WERI-Rb-1 (cell line): ENCODE results near the gene LRRC70.

ENCODE experiments used
- DNase-seq: peaks from one replicate; pipeline ENCODE4 v3.0.0-alpha.2; 2020
- H3K27ac ChIP-seq: fragments of 250-450 bp; sonication (Bioruptor Pico); 2 replicates; pipeline ENCODE4 v1.5.1; 2020; ENCODE audit warnings: mild to moderate bottlenecking, moderate library complexity
- H3K27me3 ChIP-seq: fragments of 250-450 bp; sonication (Bioruptor Pico); 2 replicates; pipeline ENCODE4 v1.5.1; 2021; ENCODE audit warnings: mild to moderate bottlenecking, low read depth, moderate library complexity; ENCODE audit not compliant: insufficient read depth, severe bottlenecking
- H3K36me3 ChIP-seq: fragments of 250-450 bp; sonication (Bioruptor Pico); 2 replicates; pipeline ENCODE4 v1.5.1; 2020; ENCODE audit warnings: mild to moderate bottlenecking, moderate library complexity
- H3K4me3 ChIP-seq: 2 replicates; pipeline ENCODE4 v1.5.1; 2011; ENCODE audit warnings: low read depth, mild to moderate bottlenecking, control low read depth, low read length
- H3K9me3 ChIP-seq: fragments of 250-450 bp; sonication (Bioruptor Pico); 2 replicates; pipeline ENCODE4 v1.5.1; 2021; ENCODE audit warnings: mild to moderate bottlenecking, moderate library complexity; ENCODE audit not compliant: severe bottlenecking
- TF ChIP-seq, protein P1 (sequence below): IDR thresholded peaks from 2 replicates; pipeline ENCODE4 v1.5.1; 2011; ENCODE audit warnings: low read depth, mild to moderate bottlenecking, control low read depth, inconsistent platforms, low read length

The LRRC70 gene

DNA sequence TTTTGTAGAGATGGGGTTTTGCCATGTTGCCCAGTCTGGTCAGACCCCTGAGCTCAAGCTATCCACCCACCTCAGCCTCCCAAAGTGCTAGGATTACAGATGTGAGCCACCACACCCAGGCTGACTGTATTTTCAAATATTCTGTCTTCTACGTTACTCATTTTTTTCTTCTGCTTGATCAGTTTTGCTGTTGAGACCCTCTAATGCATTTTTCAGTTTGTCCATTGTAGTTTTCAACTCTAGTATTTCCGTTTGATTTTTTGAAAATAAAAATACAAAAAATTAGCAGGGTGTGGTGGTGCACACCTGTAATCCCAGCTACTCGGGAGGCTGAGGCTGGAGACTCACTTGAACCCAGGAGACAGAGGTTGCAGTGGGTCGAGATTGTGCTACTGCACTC is 10.5 kb upstream of the LRRC70 start:
- H3K4me3 ChIP-seq: no peak overlapping the region
- no peak for DNase-seq
- H3K9me3 ChIP-seq: peaks cover 7% of the 10 kb centered on the region
- H3K27ac ChIP-seq: no peak overlapping the region
- H3K27me3 ChIP-seq: no peaks in the 10 kb centered on the region
- TF ChIP-seq, protein P1, sequence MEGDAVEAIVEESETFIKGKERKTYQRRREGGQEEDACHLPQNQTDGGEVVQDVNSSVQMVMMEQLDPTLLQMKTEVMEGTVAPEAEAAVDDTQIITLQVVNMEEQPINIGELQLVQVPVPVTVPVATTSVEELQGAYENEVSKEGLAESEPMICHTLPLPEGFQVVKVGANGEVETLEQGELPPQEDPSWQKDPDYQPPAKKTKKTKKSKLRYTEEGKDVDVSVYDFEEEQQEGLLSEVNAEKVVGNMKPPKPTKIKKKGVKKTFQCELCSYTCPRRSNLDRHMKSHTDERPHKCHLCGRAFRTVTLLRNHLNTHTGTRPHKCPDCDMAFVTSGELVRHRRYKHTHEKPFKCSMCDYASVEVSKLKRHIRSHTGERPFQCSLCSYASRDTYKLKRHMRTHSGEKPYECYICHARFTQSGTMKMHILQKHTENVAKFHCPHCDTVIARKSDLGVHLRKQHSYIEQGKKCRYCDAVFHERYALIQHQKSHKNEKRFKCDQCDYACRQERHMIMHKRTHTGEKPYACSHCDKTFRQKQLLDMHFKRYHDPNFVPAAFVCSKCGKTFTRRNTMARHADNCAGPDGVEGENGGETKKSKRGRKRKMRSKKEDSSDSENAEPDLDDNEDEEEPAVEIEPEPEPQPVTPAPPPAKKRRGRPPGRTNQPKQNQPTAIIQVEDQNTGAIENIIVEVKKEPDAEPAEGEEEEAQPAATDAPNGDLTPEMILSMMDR: no peak
- H3K36me3 ChIP-seq: peaks cover 9% of the 10 kb centered on the region

DNA sequence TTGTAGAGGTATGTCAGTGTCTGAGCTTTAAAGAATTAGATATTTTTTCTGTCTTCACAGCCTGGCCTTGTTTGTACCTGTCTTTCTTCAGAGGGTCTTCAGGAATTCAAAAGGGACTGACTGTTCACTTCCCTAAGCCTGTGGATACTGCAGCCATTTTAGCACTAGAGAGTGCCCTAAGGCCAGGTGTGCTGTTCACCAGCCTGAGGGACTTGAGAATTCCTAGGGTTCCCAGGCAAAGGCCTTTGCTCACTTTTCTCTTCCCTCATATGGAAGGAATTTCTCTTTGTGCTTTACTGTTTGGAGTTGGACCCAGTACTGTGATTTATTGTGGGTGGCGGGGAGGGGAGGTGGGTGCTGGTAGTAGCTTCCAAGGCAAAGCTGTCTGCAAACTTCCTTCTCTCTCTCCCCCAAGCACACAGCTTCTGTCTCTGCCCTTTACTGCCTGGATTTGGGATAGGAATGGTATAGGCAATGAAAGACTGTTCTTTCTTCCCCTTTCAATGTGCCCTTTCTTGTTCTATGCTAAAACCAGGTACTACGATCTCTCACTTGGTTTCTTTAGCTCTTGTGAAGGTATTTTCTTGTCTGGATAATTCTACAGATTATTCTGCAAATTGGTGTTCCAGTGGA is 9.7 kb upstream of the LRRC70 start:
- Histone ChIP-seq H3K4me3 (no peak overlapping the region), H3K27me3 (no peaks in the 10 kb centered on the region), H3K27ac (no peak overlapping the region), H3K9me3 (peaks cover 7% of the 10 kb centered on the region), H3K36me3 (peaks cover 9% of the 10 kb centered on the region)
- DNase-seq: no peak
- TF ChIP-seq, protein P1: no peak

DNA sequence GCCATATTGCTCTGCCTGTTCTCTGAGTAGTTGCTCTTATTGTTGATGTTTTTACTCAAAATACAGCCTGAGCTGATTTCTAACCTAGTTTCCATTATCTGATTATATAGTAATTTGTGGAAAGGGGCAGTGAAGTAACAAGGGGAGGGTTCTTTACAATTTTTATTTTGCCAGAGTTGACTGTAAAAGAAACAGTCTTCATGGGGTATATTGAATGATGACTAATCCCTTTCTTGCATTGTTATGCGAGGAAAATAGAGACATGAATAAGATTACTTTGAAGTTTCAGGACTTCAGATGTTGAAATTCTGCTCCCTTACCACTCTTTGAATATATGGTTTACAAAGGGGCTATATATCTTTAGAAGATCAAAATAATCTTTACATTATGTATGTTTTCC is 9.1 kb upstream of the LRRC70 start:
- Histone ChIP-seq H3K36me3 (peaks cover 9% of the 10 kb centered on the region), H3K9me3 (peaks cover 7% of the 10 kb centered on the region), H3K4me3 (no peak overlapping the region), H3K27ac (no peak overlapping the region), H3K27me3 (no peaks in the 10 kb centered on the region)
- no peak for DNase-seq
- TF ChIP-seq, protein P1: no peak

DNA sequence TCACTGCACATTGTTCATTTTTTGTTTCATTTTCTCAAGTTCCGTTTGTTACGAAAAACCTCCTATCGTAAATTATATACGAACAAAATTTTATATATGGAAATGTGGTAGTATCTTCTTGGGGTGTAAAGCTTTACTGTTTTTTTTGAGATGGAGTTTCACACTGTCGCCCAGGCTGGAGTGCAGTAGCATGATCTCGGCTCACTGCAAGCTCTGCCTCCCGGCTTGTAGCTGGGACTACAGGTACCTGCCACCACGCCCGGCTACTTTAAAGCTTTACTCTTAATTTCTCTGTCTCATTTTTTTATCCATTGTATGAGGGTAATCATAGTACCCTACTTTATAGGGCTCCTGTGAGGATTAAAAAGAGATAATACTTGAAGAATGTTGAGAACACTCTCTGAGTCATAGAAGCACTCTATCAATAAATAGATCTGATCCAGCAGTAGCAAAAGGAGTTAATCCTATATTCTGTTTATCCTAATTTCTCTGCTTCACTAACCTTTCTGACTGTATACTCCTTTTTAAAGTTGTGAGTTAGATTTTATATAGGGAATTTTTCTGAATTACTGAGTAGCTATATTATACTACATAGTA is 5.6 kb upstream of the LRRC70 start:
- TF ChIP-seq, protein P1: no peak
- no peak for DNase-seq

DNA sequence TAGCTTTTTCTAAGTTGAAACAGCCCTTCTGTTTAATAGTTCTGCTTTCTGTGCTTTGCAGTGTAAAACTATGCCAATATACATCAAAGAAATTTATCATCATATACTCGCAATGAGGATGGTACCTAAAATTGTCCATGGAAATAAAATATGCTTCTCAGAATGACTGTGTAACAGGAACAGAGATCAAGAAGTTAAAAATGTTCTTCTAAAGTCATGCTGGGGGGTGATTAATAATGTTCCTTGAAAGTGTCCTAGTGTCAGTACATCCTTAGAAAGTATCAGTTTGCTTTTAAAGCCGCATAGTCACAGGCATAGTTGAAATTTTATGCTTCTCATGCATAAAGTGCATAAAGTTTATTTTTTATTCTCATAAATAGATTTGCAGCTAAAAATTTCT is 4.0 kb upstream of the LRRC70 start:
- Histone ChIP-seq H3K27ac (no peak overlapping the region), H3K27me3 (no peaks in the 10 kb centered on the region), H3K36me3 (no peaks in the 10 kb centered on the region), H3K4me3 (no peak overlapping the region), H3K9me3 (no peaks in the 10 kb centered on the region)
- DNase-seq: no peak
- TF ChIP-seq, protein P1: no peak

More for the DNA sequence above, 5.6 kb upstream of the LRRC70 start:
- Histone ChIP-seq H3K27me3 (no peaks in the 10 kb centered on the region), H3K27ac (no peak overlapping the region), H3K9me3 (peaks cover 3% of the 10 kb centered on the region), H3K4me3 (no peak overlapping the region), H3K36me3 (peaks cover 1% of the 10 kb centered on the region; the same call in 1 of the 2 replicates)

DNA sequence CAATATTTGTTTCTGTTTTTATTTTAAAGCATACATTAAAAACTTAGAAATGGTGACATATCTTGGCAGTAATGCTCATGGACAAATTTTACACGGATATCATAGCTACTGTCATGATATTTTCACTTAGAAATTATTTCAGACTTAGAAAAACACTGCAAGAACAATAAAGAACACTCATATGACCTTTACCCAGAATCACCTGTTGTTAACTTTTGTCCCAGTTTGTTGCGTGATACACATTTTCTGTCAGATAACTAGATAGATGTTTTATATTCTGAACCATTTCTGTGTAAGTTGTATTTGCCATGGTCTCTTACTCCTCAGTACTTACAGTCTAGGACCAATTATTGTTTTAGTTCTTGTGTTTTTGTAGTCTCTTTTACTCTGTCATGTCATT is 3.6 kb upstream of the LRRC70 start:
- Histone ChIP-seq H3K4me3 (no peak overlapping the region), H3K27ac (no peak overlapping the region), H3K27me3 (no peaks in the 10 kb centered on the region), H3K36me3 (no peaks in the 10 kb centered on the region), H3K9me3 (no peaks in the 10 kb centered on the region)
- no peak for DNase-seq
- TF ChIP-seq, protein P1: no peak
